OCI-LY7 (cell line): ENCODE results near the gene PTPRE. TPM values are rescaled to one million over a fixed set of nuclear protein-coding genes. Genes with fewer than 3 reads are reported as not detected.

Experiments used
- BruUV-seq: library from RNA; stranded (reverse); fragments of 400-500 nt; replicated peaks from 2 replicates; lab custom pipeline; 2021; lab: Mats Ljungman, UMichigan
- CTCF ChIA-PET: fragments of 300-600 bp; sonication (Branson Sonifier 250); formaldehyde crosslinking; loops from one replicate; lab custom pipeline; 2022; ENCODE audit warnings: antibody characterized with exemption; ENCODE audit not compliant: unreplicated experiment; lab: Charles Lee
- POLR2A ChIA-PET: fragments of 300-600 bp; sonication (Branson Sonifier 250); formaldehyde crosslinking; loops from one replicate; lab custom pipeline; 2022; ENCODE audit warnings: antibody characterized with exemption; lab: Charles Lee
- DNase-seq: peaks from one replicate; pipeline ENCODE4 v3.0.0-alpha.2; 2015; ENCODE audit warnings: low spot score
- H2AFZ ChIP-seq: fragments of 200-600 bp; sonication (generic), shearing (Covaris generic); 2 replicates; pipeline ENCODE4 v1.6.1; 2014; ENCODE audit warnings: mild to moderate bottlenecking, antibody characterized with exemption, low read length, moderate library complexity
- H3K27ac ChIP-seq: fragments of 200-600 bp; sonication (generic); 2 replicates; pipeline ENCODE4 v1.5.1; 2014; ENCODE audit warnings: mixed run types, low read depth, mild to moderate bottlenecking, moderate library complexity, low read length, inconsistent platforms; ENCODE audit not compliant: poor library complexity, severe bottlenecking
- H3K36me3 ChIP-seq: fragments of 200-600 bp; sonication (generic); 2 replicates; pipeline ENCODE4 v1.6.1; 2014; ENCODE audit warnings: mild to moderate bottlenecking, antibody characterized with exemption, low read length, moderate library complexity, mixed read lengths; ENCODE audit not compliant: insufficient read depth
- H3K4me1 ChIP-seq: fragments of 200-600 bp; sonication (generic); 2 replicates; pipeline ENCODE4 v1.5.1; 2014; ENCODE audit warnings: mild to moderate bottlenecking, low read length; ENCODE audit not compliant: insufficient read depth, poor library complexity, severe bottlenecking
- H3K4me2 ChIP-seq: fragments of 200-600 bp; sonication (generic); 2 replicates; pipeline ENCODE4 v1.6.1; 2014; ENCODE audit warnings: mild to moderate bottlenecking, low read length
- H3K4me3 ChIP-seq: fragments of 200-600 bp; sonication (generic); 2 replicates; pipeline ENCODE4 v1.5.1; 2014; ENCODE audit warnings: mild to moderate bottlenecking, low read depth, low read length; ENCODE audit not compliant: poor library complexity, severe bottlenecking
- H3K79me2 ChIP-seq: fragments of 200-600 bp; sonication (generic); 2 replicates; pipeline ENCODE4 v1.6.1; 2016; ENCODE audit warnings: low read depth, mild to moderate bottlenecking, low read length, moderate library complexity, mixed read lengths; ENCODE audit not compliant: insufficient read depth
- H3K9me2 ChIP-seq: fragments of 200-600 bp; sonication (generic); 2 replicates; pipeline ENCODE4 v1.6.1; 2016; ENCODE audit warnings: mild to moderate bottlenecking, low read length, mixed read lengths; ENCODE audit not compliant: insufficient read depth
- H3K9me3 ChIP-seq: fragments of 200-600 bp; sonication (generic); 2 replicates; pipeline ENCODE4 v1.6.1; 2014; ENCODE audit warnings: mild to moderate bottlenecking, mixed run types, low read length, mixed read lengths
- H4K20me1 ChIP-seq: fragments of 200-600 bp; sonication (generic); 2 replicates; pipeline ENCODE4 v1.6.1; 2014; ENCODE audit warnings: mild to moderate bottlenecking, antibody characterized with exemption, low read length, moderate library complexity, mixed read lengths; ENCODE audit not compliant: insufficient read depth
- EZH2phosphoT487 ChIP-seq: fragments of 200-600 bp; sonication (generic); IDR thresholded peaks from 2 replicates; pipeline ENCODE4 v1.6.1; 2018; ENCODE audit warnings: low read depth, borderline replicate concordance, mild to moderate bottlenecking, mixed run types, antibody characterized with exemption, low read length, moderate library complexity, mixed read lengths
- intact Hi-C: fragments of 100-400 bp; cut with micrococcal nuclease; formaldehyde crosslinking; loops from one replicate; pipeline ENCODE4 v1.10.0; 2022; ENCODE audit not compliant: unreplicated experiment
- total RNA-seq, 2 experiments: library from RNA; depleted of rRNA in 1 of 2; stranded (reverse); fragments of >200 nt in 1 of 2; shearing (Covaris generic) in 1 of 2; gene quantifications; 2 replicates each; pipeline ENCODE4 v1.2.3, GENCODE V29; 2014 to 2022
- TF ChIP-seq, protein P1 (sequence below): fragments of 200-600 bp; sonication (generic); conservative IDR thresholded peaks from 2 replicates; pipeline ENCODE4 v1.5.1; 2014; ENCODE audit warnings: mild to moderate bottlenecking, antibody characterized with exemption, low read length, moderate library complexity, mixed read lengths

Gene PTPRE
- total RNA-seq, 2 experiments from 2014 or later: 6.8 to 8.3 TPM

DNA sequence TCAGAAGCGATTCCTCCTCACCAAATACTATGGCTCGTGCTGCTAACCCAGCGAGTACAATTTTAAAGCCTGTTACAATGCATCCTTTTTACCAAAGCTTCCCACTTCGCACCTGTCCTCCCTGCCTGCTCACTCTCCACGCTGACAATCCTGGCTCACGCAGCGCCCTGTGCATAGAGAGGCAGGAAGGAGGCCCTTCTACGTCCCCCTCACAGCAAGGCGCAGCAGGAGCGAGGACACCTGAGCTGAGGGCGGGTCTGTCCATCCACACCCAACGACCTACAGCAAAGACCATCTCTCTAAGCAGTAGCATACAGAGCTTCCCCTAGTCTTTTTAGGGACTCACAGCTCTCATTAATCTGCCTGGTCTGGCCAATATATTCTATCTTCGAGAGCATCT lies 173.3 kb downstream of the PTPRE start:
- H4K20me1 ChIP-seq: no peaks in the 10 kb centered on the region
- H3K79me2 ChIP-seq: no peaks in the 10 kb centered on the region
- H3K9me3 ChIP-seq: no peaks in the 10 kb centered on the region
- no peak overlapping the region for H3K4me2 ChIP-seq
- H3K4me3 ChIP-seq: no peak overlapping the region
- no peaks in the 10 kb centered on the region for H3K4me1 ChIP-seq
- no TSS peak for BruUV-seq
- no peak for DNase-seq
- intact Hi-C loops: no loop called here
- no peaks in the 10 kb centered on the region for H3K9me2 ChIP-seq
- POLR2A ChIA-PET: no interaction called here
- TF ChIP-seq, protein P1, sequence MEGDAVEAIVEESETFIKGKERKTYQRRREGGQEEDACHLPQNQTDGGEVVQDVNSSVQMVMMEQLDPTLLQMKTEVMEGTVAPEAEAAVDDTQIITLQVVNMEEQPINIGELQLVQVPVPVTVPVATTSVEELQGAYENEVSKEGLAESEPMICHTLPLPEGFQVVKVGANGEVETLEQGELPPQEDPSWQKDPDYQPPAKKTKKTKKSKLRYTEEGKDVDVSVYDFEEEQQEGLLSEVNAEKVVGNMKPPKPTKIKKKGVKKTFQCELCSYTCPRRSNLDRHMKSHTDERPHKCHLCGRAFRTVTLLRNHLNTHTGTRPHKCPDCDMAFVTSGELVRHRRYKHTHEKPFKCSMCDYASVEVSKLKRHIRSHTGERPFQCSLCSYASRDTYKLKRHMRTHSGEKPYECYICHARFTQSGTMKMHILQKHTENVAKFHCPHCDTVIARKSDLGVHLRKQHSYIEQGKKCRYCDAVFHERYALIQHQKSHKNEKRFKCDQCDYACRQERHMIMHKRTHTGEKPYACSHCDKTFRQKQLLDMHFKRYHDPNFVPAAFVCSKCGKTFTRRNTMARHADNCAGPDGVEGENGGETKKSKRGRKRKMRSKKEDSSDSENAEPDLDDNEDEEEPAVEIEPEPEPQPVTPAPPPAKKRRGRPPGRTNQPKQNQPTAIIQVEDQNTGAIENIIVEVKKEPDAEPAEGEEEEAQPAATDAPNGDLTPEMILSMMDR: no peak
- no peak for TF ChIP-seq EZH2phosphoT487
- CTCF ChIA-PET: no interaction called here
- H3K36me3 ChIP-seq: peaks cover 3% of the 10 kb centered on the region; the same call in 1 of the 2 replicates
- no peak overlapping the region for H3K27ac ChIP-seq
- H2AFZ ChIP-seq: no peak overlapping the region

DNA sequence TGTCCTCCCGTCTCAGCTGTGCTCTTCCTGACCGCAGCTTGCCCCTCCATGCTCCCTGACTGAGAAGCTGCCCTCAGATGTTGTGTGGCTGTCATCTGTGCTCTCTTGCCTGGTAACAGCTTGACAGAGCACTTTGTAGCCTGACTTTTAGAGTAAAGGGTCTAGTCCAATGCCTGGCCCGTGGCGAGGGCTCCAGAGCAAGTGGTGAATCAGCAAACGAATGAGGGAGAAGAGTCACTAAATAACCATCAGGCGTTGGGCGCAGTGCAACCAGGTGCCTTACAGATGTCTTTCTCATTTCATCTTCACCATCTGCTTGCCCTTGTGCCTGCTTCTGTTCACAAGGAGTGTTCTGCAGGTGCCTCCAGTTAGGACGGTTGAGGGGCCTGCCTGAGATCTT lies 173.7 kb downstream of the PTPRE start:
- H3K9me2 ChIP-seq: no peaks in the 10 kb centered on the region
- H3K9me3 ChIP-seq: no peaks in the 10 kb centered on the region
- intact Hi-C loops: no loop called here
- no peak overlapping the region for H3K4me2 ChIP-seq
- no peaks in the 10 kb centered on the region for H3K79me2 ChIP-seq
- no peaks in the 10 kb centered on the region for H4K20me1 ChIP-seq
- no peak overlapping the region for H3K4me3 ChIP-seq
- H3K36me3 ChIP-seq: peaks cover 3% of the 10 kb centered on the region; the same call in 1 of the 2 replicates
- H3K4me1 ChIP-seq: no peaks in the 10 kb centered on the region
- H3K27ac ChIP-seq: no peak overlapping the region
- no TSS peak for BruUV-seq
- DNase-seq: no peak
- TF ChIP-seq, protein P1: no peak
- no peak for TF ChIP-seq EZH2phosphoT487
- POLR2A ChIA-PET: no interaction called here
- no peak overlapping the region for H2AFZ ChIP-seq
- CTCF ChIA-PET: no interaction called here

DNA sequence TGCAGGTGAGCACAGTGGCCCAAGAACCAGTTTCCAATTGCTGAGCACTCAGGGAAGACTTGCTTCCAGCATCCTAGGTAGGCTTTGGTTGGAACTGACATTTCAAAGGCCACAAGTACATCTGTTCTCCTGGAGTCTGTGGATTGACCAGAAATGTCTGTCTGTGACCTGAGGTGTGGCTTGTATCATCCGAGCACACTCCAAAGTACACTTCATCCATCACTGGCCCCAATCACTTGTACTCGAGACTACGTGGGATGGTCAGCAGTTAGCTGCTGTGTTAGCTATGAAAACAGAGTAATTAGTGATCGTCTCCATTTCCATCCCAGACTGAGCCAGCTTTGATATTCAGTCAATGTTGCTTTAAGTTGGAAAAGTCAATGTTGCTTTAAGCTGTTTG lies 174.3 kb downstream of the PTPRE start:
- Histone ChIP-seq H3K4me1 (no peaks in the 10 kb centered on the region), H3K9me3 (no peaks in the 10 kb centered on the region), H4K20me1 (no peaks in the 10 kb centered on the region), H3K79me2 (no peaks in the 10 kb centered on the region), H2AFZ (no peak overlapping the region), H3K36me3 (peaks cover 3% of the 10 kb centered on the region; the same call in 1 of the 2 replicates), H3K4me2 (no peak overlapping the region), H3K27ac (no peak overlapping the region), H3K4me3 (no peak overlapping the region), H3K9me2 (no peaks in the 10 kb centered on the region)
- no TSS peak for BruUV-seq
- ChIA-PET CTCF (no interaction called here), POLR2A (no interaction called here)
- intact Hi-C loops: no loop called here
- TF ChIP-seq, protein P1: no peak
- no peak for TF ChIP-seq EZH2phosphoT487
- no peak for DNase-seq
